ENCODE results near the gene OXER1.

The OXER1 gene

DNA sequence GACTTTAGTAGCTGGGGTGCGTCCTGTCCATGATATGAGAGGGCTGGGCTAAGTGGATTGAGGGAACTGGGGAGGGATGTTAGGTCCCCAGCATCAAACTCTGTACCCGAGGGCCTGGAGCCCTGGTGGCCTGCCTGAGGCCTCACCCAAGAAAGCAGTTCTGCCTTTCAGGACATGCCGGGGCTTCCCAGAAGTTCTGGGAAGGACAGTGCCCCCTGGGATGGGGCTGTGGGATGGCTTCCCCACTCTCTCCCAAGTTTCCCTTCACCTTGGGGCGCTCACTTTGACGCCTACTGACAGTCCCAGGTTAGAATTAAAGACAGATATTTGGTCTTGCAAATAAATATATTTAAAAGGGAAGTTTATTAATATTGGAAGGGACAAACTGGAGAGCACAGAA, 1.8 kb downstream of the OXER1 start:
- no peak for DNase-seq (ENCODE audit: low read depth, low spot score)
- no peak overlapping the region for H3K4me3 ChIP-seq
- H3K27ac ChIP-seq, result no peak overlapping the region
- H3K36me3 ChIP-seq (ENCODE audit: insufficient read depth, low read length), result no peaks in the 10 kb centered on the region
- TF ChIP-seq EZH2 (IDR thresholded peaks at IDR 0.05) (no peak), POLR2AphosphoS5 (IDR thresholded peaks at IDR 0.05; ENCODE audit: borderline replicate concordance, low read depth, low read length) (no peak), FOXP2 (optimal IDR thresholded peaks at IDR 0.05; ENCODE audit: control extremely low read depth, extremely low read length, insufficient read depth) (no peak)
- H3K9ac ChIP-seq (ENCODE audit: insufficient read length), result no peak overlapping the region
- no peaks in the 10 kb centered on the region for H3K9me3 ChIP-seq (ENCODE audit: low read depth, low read length)

DNA sequence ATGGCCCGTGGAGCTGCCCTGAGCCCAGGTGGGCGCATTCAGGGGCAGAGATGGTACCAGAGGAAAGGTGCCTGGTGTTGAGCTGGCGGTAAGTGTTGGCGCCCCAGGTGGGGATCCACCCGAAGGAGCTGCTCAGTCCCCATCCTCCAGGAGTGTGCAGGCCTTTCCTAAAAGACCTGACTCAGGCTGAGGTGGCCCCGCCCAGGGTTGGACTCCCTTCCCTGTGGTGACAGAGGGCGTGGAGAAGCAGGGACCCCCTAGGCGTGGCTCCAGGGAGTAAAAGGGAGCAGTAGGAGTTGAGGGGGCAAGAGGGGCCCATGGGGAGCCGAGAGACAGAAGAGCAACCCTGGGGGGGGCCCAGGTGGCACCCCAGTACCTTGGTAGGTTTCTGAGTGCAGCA, 2.4 kb downstream of the OXER1 start:
- no peak overlapping the region for H3K4me3 ChIP-seq
- H3K9me3 ChIP-seq (ENCODE audit: low read depth, low read length), result no peaks in the 10 kb centered on the region
- H3K9ac ChIP-seq (ENCODE audit: insufficient read length), result no peak overlapping the region
- DNase-seq (ENCODE audit: low read depth, low spot score), result no peak
- H3K36me3 ChIP-seq (ENCODE audit: insufficient read depth, low read length), result no peaks in the 10 kb centered on the region
- TF ChIP-seq EZH2 (IDR thresholded peaks at IDR 0.05) (no peak), FOXP2 (optimal IDR thresholded peaks at IDR 0.05; ENCODE audit: control extremely low read depth, extremely low read length, insufficient read depth) (no peak)
- no peak overlapping the region for H3K27ac ChIP-seq

DNA sequence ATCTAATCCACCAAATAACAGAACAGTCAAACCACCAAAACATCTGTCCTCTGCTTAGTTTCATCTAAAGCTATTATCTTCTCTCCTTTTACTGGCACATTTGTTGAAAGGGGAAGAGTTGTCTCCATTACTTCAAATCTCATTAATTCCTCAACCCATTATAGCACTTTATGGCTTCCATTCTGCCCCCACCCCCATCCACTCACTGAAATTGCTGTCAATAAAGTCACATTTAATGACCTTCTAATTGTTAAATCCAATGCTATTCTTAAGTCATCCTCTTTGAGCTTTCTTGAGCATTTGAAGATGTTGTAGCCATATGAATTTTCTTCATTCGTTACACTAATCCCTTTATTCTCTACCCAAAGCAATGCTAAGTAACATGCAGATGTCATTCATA, 5.2 kb downstream of the OXER1 start:
- DNase-seq (ENCODE audit: low read depth, low spot score), result no peak
- TF ChIP-seq POLR2AphosphoS5 (IDR thresholded peaks at IDR 0.05; ENCODE audit: borderline replicate concordance, low read depth, low read length), result no peak
- TF ChIP-seq FOXP2 (optimal IDR thresholded peaks at IDR 0.05; ENCODE audit: control extremely low read depth, extremely low read length, insufficient read depth), result no peak
- no peak for TF ChIP-seq EZH2 (IDR thresholded peaks at IDR 0.05)
- Histone ChIP-seq H3K27ac (no peak overlapping the region), H3K36me3 (ENCODE audit: insufficient read depth, low read length) (no peaks in the 10 kb centered on the region), H3K4me3 (no peak overlapping the region), H3K9ac (ENCODE audit: insufficient read length) (no peak overlapping the region), H3K9me3 (ENCODE audit: low read depth, low read length) (no peaks in the 10 kb centered on the region)

DNA sequence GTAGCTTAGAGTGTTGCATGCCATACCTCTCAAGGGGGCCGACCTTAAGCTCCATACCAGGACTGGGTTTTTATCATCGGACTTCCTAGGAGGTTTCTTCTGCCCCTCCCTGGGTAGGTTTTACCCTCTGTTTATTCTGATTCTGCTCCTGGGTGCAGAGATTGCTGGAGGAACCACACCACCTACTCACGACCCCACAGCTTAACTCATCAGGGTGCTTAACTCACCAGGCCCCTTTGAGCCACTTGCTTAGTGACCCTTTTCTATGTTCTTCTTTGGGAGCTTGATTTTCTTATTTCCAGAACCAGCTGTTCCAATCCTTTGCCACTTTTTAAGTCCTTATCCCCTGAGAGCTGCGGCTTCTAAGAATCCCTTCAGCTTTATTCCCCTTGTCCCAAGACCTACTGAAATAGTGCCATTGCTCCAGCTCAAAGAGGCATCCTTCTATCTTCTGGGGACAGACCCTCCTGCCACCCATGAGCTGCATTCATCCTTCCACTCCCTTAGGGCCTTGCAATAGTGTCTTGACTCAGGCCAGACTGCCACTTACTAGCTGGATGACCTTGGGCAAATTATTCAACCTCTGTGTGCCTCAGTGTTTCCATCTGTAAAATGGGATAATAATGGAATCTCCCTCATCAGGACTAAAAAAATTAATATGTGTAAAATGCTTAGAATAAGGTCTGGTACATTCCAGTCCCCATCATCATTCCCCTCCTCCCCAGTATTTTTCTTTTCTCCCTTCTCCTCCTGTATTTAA, 5.8 kb downstream of the OXER1 start:
- no peak for TF ChIP-seq POLR2AphosphoS5 (IDR thresholded peaks at IDR 0.05; ENCODE audit: borderline replicate concordance, low read depth, low read length)
- no peak for TF ChIP-seq EZH2 (IDR thresholded peaks at IDR 0.05)
- TF ChIP-seq FOXP2 (optimal IDR thresholded peaks at IDR 0.05; ENCODE audit: control extremely low read depth, extremely low read length, insufficient read depth), result no peak
- H3K4me3 ChIP-seq, result no peak overlapping the region
- DNase-seq (ENCODE audit: low read depth, low spot score), result no peak
- no peaks in the 10 kb centered on the region for H3K36me3 ChIP-seq (ENCODE audit: insufficient read depth, low read length)
- H3K27ac ChIP-seq, result no peak overlapping the region
- no peaks in the 10 kb centered on the region for H3K9me3 ChIP-seq (ENCODE audit: low read depth, low read length)
- H3K9ac ChIP-seq (ENCODE audit: insufficient read length), result no peak overlapping the region

DNA sequence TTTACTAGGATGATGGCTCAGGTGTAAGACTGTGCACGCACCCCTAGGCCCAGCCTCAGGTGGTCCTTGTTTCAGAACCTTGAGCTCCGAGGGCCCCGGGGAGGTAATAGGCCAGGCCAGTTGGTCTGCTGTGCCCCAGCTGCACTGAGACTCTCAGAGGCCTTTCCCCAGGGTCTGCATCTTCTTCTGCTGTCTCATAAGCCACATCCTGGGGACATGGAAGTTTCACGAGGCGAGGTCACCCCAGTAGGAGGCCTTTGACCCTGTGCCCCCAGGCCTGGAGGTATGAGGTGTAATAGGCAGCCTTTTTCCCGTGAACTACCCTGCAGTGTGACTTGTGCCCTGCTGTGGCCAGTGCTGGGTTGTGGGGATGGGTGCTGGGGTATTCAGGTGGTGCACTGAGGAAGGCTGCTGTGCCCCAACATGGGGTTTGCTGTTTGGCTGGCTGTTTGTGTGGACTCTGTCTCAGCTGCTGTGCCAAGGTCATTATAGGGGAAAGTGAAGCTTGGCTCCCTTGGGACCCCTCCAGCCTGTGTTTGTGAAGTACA, 6.9 kb downstream of the OXER1 start:
- Histone ChIP-seq H3K4me3 (no peak overlapping the region), H3K9ac (ENCODE audit: insufficient read length) (no peak overlapping the region), H3K9me3 (ENCODE audit: low read depth, low read length) (no peaks in the 10 kb centered on the region), H3K27ac (no peak overlapping the region), H3K36me3 (ENCODE audit: insufficient read depth, low read length) (no peaks in the 10 kb centered on the region)
- TF ChIP-seq EZH2 (IDR thresholded peaks at IDR 0.05) (no peak), POLR2AphosphoS5 (IDR thresholded peaks at IDR 0.05; ENCODE audit: borderline replicate concordance, low read depth, low read length) (no peak), FOXP2 (optimal IDR thresholded peaks at IDR 0.05; ENCODE audit: control extremely low read depth, extremely low read length, insufficient read depth) (no peak)
- no peak for DNase-seq (ENCODE audit: low read depth, low spot score)

DNA sequence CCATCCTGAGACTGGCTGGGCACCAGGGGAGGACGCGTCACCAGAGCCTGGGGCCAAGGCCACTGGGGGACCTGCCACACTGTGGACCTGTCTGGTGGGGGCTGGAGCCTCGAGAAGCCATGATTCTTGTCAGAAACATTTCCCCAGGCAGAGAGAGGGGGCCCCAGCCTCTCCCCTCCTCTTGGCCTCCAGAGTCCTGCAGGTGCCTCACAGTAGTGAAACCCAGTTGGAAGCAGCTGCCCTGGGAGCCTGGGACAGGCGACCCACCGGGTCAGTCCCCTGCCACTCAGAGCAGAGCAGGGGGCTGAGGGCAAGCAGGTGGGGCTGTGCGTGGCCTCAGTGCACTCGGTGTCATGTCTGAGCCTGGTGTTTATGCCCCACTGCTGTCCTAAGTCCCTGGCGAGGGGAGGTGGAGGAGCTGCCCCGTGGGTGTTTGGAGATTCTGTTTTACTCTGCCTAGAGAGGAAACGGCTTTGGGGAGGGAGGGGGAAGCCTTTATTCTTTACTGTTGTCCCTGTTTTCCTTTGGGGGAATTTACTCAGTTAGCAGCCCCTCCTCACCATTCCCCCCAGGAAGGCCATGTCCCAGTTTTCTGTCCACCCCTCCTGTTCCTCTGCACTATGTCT, 7.7 kb downstream of the OXER1 start:
- no peak for TF ChIP-seq FOXP2 (optimal IDR thresholded peaks at IDR 0.05; ENCODE audit: control extremely low read depth, extremely low read length, insufficient read depth)
- TF ChIP-seq POLR2AphosphoS5 (IDR thresholded peaks at IDR 0.05; ENCODE audit: borderline replicate concordance, low read depth, low read length), result no peak
- TF ChIP-seq EZH2 (IDR thresholded peaks at IDR 0.05), result no peak
- Histone ChIP-seq H3K9ac (ENCODE audit: insufficient read length) (no peak overlapping the region), H3K9me3 (ENCODE audit: low read depth, low read length) (no peaks in the 10 kb centered on the region), H3K27ac (no peak overlapping the region), H3K4me3 (no peak overlapping the region), H3K36me3 (ENCODE audit: insufficient read depth, low read length) (no peaks in the 10 kb centered on the region)
- DNase-seq (ENCODE audit: low read depth, low spot score), result no peak

DNA sequence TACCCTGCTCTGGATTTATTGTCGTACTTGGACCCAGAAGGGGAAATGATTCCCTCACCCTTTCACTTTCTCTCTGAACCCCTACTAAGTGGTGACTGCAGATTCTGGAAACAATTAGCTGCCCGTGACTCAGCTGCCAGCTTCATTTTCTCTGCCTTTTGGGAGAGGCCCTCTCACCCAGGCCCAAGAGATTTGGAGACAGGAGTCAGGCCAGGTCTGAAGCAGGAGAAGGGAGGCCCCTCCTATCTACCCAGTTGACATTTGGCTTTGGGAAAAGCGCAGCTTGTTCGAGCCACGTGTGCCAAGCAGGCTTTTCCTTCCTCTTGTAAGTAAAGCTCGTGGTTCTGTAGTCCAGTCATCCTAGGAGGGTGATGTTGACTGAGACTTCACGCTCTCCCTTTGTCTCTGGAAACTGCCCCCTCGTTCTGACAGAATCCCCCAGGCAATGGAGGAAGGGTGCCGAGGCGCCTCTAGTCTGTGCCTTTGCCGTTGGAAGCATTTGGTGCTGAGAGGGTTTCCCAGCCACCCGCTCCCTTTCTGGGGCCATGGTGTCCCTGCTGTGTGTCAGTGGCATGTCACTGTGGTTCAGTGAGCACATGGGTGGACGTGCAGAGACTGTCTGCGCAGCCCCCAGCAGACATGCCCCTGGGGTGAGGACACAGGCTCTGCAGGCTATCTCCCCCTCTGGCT, 8.6 kb downstream of the OXER1 start:
- Histone ChIP-seq H3K27ac (no peak overlapping the region), H3K4me3 (no peak overlapping the region), H3K36me3 (ENCODE audit: insufficient read depth, low read length) (no peaks in the 10 kb centered on the region), H3K9me3 (ENCODE audit: low read depth, low read length) (no peaks in the 10 kb centered on the region), H3K9ac (ENCODE audit: insufficient read length) (no peak overlapping the region)
- DNase-seq (ENCODE audit: low read depth, low spot score), result no peak
- TF ChIP-seq FOXP2 (optimal IDR thresholded peaks at IDR 0.05; ENCODE audit: control extremely low read depth, extremely low read length, insufficient read depth), result no peak
- TF ChIP-seq EZH2 (IDR thresholded peaks at IDR 0.05), result no peak
- no peak for TF ChIP-seq POLR2AphosphoS5 (IDR thresholded peaks at IDR 0.05; ENCODE audit: borderline replicate concordance, low read depth, low read length)

DNA sequence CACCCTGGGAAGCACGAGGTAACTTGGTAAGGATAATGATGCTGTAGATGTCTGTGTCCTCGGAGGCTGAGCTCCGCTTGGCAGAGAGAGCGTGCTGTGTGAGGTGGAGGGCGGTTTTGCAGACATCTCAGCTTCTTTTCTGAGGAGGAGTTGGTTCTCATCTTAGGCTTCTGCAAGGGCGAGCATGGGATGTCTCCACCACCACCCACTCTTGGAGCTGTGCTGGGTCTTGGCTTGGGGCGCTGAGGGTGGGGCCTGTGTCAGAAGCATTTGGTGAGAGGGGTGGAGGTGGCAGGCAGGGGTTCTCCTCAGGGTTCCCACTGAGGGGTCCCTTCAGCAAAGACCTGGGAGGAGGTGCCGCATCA, 9.2 kb downstream of the OXER1 start:
- H3K4me3 ChIP-seq, result no peak overlapping the region
- no peak overlapping the region for H3K9ac ChIP-seq (ENCODE audit: insufficient read length)
- no peak overlapping the region for H3K27ac ChIP-seq
- no peaks in the 10 kb centered on the region for H3K9me3 ChIP-seq (ENCODE audit: low read depth, low read length)
- TF ChIP-seq EZH2 (IDR thresholded peaks at IDR 0.05), result no peak
- no peak for DNase-seq (ENCODE audit: low read depth, low spot score)
- no peaks in the 10 kb centered on the region for H3K36me3 ChIP-seq (ENCODE audit: insufficient read depth, low read length)

Measured in SK-N-MC (cell line).